DOHH2 (cell line): Measurements from ENCODE around the gene FAM118A.

Experiments
- H3F3A ChIP-seq: fragments of 200-600 bp; sonication (generic), shearing (Covaris generic); 2 replicates; pipeline ENCODE4 v1.6.0; 2016; ENCODE audit warnings: antibody characterized with exemption, mild to moderate bottlenecking; ENCODE audit not compliant: control insufficient read depth, insufficient read depth
- H3K27ac ChIP-seq: fragments of 200-600 bp; sonication (generic); 2 replicates; pipeline ENCODE4 v1.5.1; 2014; ENCODE audit warnings: low read depth, mild to moderate bottlenecking, low read length, moderate library complexity
- H3K27me3 ChIP-seq: fragments of 200-600 bp; sonication (generic); 2 replicates; pipeline ENCODE4 v1.6.1; 2014; ENCODE audit warnings: mild to moderate bottlenecking, low read length, mixed read lengths; ENCODE audit not compliant: control insufficient read depth
- H3K36me3 ChIP-seq: fragments of 200-600 bp; sonication (generic); 2 replicates; pipeline ENCODE4 v1.6.1; 2014; ENCODE audit warnings: mild to moderate bottlenecking, low read length, moderate library complexity, mixed read lengths; ENCODE audit not compliant: control insufficient read depth
- H3K4me1 ChIP-seq: fragments of 200-600 bp; sonication (generic); 2 replicates; pipeline ENCODE4 v1.6.1; 2014; ENCODE audit warnings: mild to moderate bottlenecking, low read length, mixed read lengths; ENCODE audit not compliant: control insufficient read depth
- H3K4me2 ChIP-seq: fragments of 200-600 bp; sonication (generic); 2 replicates; pipeline ENCODE4 v1.6.0; 2014; ENCODE audit warnings: mild to moderate bottlenecking, low read length, moderate library complexity
- H3K4me3 ChIP-seq: fragments of 200-600 bp; sonication (generic); 2 replicates; pipeline ENCODE4 v1.5.1; 2014; ENCODE audit warnings: mild to moderate bottlenecking, low read length, mixed read lengths
- H3K79me2 ChIP-seq: fragments of 200-600 bp; sonication (generic); 2 replicates; pipeline ENCODE4 v1.6.1; 2014; ENCODE audit warnings: mild to moderate bottlenecking, low read length, mixed read lengths; ENCODE audit not compliant: control insufficient read depth
- H3K9me2 ChIP-seq: fragments of 200-600 bp; sonication (generic); replicated peaks from 2 replicates; pipeline ENCODE4 v1.6.1; 2014; ENCODE audit warnings: mild to moderate bottlenecking, low read length, mixed read lengths; ENCODE audit not compliant: control insufficient read depth
- H3K9me3 ChIP-seq: fragments of 200-600 bp; sonication (generic); 2 replicates; pipeline ENCODE4 v1.6.1; 2014; ENCODE audit warnings: antibody characterized with exemption, low read length, mixed read lengths; ENCODE audit not compliant: control insufficient read depth, insufficient read depth
- H4K20me1 ChIP-seq: fragments of 200-600 bp; sonication (generic); 2 replicates; pipeline ENCODE4 v1.6.0; 2014; ENCODE audit warnings: low read depth, mild to moderate bottlenecking, antibody characterized with exemption, low read length, moderate library complexity; ENCODE audit not compliant: control insufficient read depth, insufficient read depth
- CTCF ChIP-seq: fragments of 200-600 bp; sonication (generic); IDR thresholded peaks from one replicate; pipeline ENCODE4 v1.5.1; 2014; ENCODE audit warnings: antibody characterized with exemption, mild to moderate bottlenecking, low read depth, low read length; ENCODE audit not compliant: poor library complexity, severe bottlenecking
- EZH2phosphoT487 ChIP-seq: fragments of 200-600 bp; sonication (generic); IDR thresholded peaks from 2 replicates; pipeline ENCODE4 v1.6.1; 2017; ENCODE audit warnings: borderline replicate concordance, mild to moderate bottlenecking, antibody characterized with exemption, low read length, moderate library complexity, mixed read lengths

The FAM118A gene

GRCh38 chr22:45328822-45329529 lies 19.2 kb downstream of the FAM118A start:
- Histone ChIP-seq H3K27me3 (no peaks in the 10 kb centered on the region), H3K4me2 (no peak overlapping the region), H3K9me3 (no peaks in the 10 kb centered on the region), H3K9me2 (no peaks in the 10 kb centered on the region), H3K4me1 (no peaks in the 10 kb centered on the region), H3F3A (no peaks in the 10 kb centered on the region), H4K20me1 (no peaks in the 10 kb centered on the region), H3K79me2 (no peaks in the 10 kb centered on the region), H3K27ac (no peak overlapping the region), H3K4me3 (no peak overlapping the region), H3K36me3 (peaks cover 18% of the 10 kb centered on the region)
- no peak for TF ChIP-seq CTCF
- TF ChIP-seq EZH2phosphoT487: no peak

- Histone ChIP-seq H3K4me1 (no peaks in the 10 kb centered on the region), H3K9me2 (no peaks in the 10 kb centered on the region), H3K4me3 (no peak overlapping the region), H3K27ac (no peak overlapping the region), H3K79me2 (no peaks in the 10 kb centered on the region), H3K27me3 (no peaks in the 10 kb centered on the region), H3K9me3 (no peaks in the 10 kb centered on the region), H4K20me1 (no peaks in the 10 kb centered on the region), H3K4me2 (no peak overlapping the region), H3F3A (no peaks in the 10 kb centered on the region), H3K36me3 (peaks cover 18% of the 10 kb centered on the region)
- TF ChIP-seq EZH2phosphoT487: no peak
- TF ChIP-seq CTCF: no peak
These were observed 19.8 kb downstream of the FAM118A start for GRCh38 chr22:45329530-45329936.

DNA sequence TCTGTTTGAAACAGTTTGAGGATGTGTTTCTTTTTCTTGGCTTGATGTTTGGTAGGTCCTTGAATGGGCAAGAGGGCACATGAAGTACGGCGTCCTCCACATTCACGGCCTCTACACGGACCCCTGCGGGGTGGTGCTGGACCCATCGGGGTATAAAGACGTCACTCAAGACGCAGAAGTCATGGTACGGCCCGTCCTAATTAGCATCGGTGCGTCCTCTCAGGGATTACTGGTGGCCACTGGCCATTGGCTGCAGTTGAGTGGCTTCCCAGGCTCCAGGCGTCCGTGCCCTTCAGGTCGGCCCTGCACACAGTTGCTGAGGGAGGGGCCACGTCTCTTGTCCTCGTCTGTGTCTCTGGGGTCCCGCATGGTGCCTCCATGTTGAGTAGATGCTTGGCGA lies 20.8 kb downstream of the FAM118A start:
- Histone ChIP-seq H3K4me3 (no peak overlapping the region), H3K9me2 (no peaks in the 10 kb centered on the region), H3K9me3 (no peaks in the 10 kb centered on the region), H4K20me1 (no peaks in the 10 kb centered on the region), H3K4me1 (no peaks in the 10 kb centered on the region), H3K4me2 (no peak overlapping the region), H3K36me3 (peaks cover 20% of the 10 kb centered on the region), H3K79me2 (no peaks in the 10 kb centered on the region), H3K27ac (no peak overlapping the region), H3F3A (no peaks in the 10 kb centered on the region), H3K27me3 (no peaks in the 10 kb centered on the region)
- no peak for TF ChIP-seq EZH2phosphoT487
- TF ChIP-seq CTCF: no peak
